CD4-positive, alpha-beta T cell treated with Interleukin-12 subunit alpha and Interleukin-12 subunit beta, for 1 hour (primary cell): ENCODE data around the gene ZNF30.
"Not testable (repeated sequence)": the region's sequence is repeated elsewhere in the genome, so short reads cannot be mapped to it uniquely, and the experiment has no call there.

Source experiments
- DNase-seq: peaks from one replicate; pipeline ENCODE4 v3.0.0-alpha.2; 2020

Gene ZNF30

DNA sequence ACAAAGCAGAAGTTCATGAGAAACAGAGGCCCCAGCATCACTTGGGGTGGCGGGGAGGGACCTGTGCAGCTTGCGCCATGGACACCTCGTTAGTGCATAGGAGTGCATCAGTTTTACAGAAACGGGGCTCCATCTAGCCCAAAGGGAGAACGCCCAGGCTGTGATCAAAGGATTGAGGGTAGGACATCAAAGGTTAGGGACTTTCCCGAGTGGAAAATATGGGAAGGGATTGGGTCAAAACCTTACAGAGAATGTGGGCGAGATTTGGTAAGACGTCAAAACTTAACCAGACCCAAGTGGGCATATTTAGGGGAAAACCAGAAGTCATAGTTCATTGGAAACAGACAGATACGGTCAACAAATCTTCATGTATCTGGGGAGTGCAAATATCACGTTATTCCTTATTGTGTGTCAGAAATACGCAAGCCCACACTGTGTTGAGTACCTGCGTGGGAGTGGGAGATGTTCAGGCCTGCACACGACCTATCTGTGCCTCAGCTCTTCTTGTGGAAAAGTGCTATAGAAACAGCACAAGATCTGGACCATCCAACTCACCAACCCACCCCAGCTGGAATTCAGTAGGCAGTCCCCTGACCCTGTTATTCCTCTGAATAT, 64.0 kb downstream of the ZNF30 start:
- no peak for DNase-seq

DNA sequence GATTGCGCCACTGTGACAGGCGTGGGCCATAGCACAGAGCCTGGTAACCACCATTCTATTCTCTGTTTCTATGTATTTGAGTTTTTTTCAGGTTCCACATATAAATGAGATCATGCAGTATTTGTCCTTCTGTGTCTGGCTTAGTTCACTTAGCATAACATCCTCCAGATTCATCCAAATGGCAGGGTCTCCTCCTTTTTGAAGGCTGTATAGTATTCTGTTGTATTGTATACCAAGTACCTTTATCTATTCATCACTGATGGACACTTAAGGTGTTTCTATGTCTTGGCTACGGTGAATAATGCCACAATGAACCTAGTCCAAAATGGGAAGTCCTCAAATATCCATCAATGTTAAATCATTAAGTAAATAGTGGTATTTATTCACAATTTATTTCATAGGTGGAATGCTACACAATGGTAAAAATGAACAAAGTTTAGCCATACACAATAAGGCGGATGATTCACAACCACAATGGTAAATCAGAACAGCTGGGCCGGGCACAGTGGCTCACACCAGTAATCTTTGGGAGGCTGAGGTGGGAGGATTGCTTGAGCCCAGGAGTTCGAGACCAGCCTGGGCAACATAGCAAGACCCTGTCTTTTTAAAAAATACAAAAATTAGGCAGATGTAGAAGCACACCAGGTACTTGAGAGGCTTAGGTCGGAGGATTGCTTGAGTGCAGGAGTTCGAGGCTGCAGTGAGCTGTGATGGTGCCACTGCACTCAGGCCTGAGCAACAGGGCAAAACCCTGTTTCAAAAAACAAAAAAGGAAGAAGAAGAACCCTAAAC, 65.0 kb downstream of the ZNF30 start:
- no peak for DNase-seq

DNA sequence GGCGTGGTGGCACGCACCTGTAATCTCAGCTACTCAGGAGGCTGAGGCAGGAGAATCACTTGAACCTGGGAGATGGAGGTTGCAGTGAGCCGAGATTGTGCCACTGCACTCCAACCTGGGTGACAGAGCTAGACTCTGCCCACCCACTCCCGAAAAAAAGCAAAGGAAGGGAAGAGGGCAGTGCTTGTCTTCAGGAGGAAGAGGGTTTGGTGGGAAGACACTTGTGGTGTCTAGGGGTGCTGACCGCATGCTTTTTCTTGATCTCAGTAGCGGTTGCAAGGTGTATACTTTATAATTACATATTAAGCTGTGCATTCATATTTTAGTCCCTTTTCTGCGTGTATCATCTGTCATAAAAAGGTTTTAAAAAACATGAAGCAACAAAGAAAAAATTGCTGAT, 65.9 kb downstream of the ZNF30 start:
- DNase-seq, result not testable (repeated sequence)

DNA sequence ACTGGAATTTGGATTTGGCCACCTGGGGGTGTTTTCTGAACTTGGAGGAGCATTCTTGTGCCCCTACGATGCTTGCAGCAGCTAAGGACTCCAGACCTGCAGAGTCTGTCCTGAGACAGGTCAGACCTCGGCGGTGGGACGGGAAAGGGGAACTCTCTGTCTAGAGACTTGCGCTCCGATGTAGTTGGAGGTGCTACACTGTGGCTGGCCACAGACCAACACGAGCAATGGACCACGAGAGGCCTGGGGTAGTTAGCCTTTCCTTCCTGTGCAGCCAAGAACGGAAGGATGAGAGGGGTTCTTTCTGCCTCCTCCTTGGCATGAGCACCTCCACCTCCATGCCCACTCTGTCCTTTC, 67.6 kb downstream of the ZNF30 start:
- DNase-seq, result no peak
